ENCODE results near the gene ELMOD3.

GRCh38 chr2:85355521-85355920 lies 952 bp downstream of the ELMOD3 start:
- TF ChIP-seq CTCF (IDR thresholded peaks at IDR 0.05) (no peak), POLR2A (IDR thresholded peaks at IDR 0.05) (no peak)

All from esophagus squamous epithelium (tissue), 4 donors.